Esophagus muscularis mucosa (tissue), 4 donors: ENCODE data around the gene EXD1.

Experiments
- EP300 ChIP-seq: sonication (generic); formaldehyde crosslinking; IDR thresholded peaks from one replicate; pipeline ENCODE4 v1.6.1; 2017; ENCODE audit warnings: antibody characterized with exemption
- POLR2A ChIP-seq: fragments of 450-650 bp; IDR thresholded peaks from one replicate; pipeline ENCODE4 v1.6.1; 2017; ENCODE audit warnings: antibody characterized with exemption, moderate library complexity, mild to moderate bottlenecking, low read depth
- POLR2AphosphoS5 ChIP-seq, 2 donors: sonication (generic); formaldehyde crosslinking; IDR thresholded peaks; one replicate each; pipeline ENCODE4 v1.6.1; 2017; ENCODE audit warnings: antibody characterized with exemption in 2 of 2
- TF ChIP-seq, protein P1 (sequence below), 3 experiments: fragments of 200-600 bp in 2 of 3; fragments of 450-650 bp in 1 of 3; sonication (generic) in 2 of 3; IDR thresholded peaks; one replicate each; pipeline ENCODE4 v1.5.1; 2017 to 2019; ENCODE audit warnings: antibody characterized with exemption in 3 of 3, mild to moderate bottlenecking in 2 of 3, moderate library complexity in 1 of 3

DNA sequence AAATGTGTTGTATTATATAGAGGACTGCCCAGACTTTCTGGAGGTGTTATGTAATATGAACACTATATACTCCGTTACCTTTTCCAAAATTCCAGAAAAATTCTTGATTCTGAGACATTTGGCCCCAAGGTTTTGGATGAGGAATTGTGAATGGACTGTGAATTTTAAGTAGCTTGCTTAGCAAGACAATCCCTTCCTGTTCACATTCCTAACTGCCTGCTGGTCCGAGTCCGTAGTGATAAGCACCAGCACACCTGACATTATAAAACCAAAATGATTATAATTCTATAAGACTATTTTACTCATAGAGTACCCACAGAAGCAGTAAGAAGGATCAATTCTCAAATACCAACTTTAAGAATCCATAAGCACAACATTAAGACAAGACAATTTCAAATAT lies 11.2 kb downstream of the EXD1 start:
- TF ChIP-seq, protein P1, sequence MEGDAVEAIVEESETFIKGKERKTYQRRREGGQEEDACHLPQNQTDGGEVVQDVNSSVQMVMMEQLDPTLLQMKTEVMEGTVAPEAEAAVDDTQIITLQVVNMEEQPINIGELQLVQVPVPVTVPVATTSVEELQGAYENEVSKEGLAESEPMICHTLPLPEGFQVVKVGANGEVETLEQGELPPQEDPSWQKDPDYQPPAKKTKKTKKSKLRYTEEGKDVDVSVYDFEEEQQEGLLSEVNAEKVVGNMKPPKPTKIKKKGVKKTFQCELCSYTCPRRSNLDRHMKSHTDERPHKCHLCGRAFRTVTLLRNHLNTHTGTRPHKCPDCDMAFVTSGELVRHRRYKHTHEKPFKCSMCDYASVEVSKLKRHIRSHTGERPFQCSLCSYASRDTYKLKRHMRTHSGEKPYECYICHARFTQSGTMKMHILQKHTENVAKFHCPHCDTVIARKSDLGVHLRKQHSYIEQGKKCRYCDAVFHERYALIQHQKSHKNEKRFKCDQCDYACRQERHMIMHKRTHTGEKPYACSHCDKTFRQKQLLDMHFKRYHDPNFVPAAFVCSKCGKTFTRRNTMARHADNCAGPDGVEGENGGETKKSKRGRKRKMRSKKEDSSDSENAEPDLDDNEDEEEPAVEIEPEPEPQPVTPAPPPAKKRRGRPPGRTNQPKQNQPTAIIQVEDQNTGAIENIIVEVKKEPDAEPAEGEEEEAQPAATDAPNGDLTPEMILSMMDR (IDR thresholded peaks at IDR 0.05) = no peak
- no peak for TF ChIP-seq POLR2AphosphoS5 (IDR thresholded peaks at IDR 0.05)
- TF ChIP-seq POLR2A = no peak
- TF ChIP-seq EP300 = no peak
